ENCODE data around the gene UTS2R. TPM values are rescaled to one million over a fixed set of nuclear protein-coding genes. Genes with fewer than 3 reads are reported as not detected.

Gene UTS2R
- 1.5 TPM in 1 of 2 replicates, not detected in the other for total RNA-seq (2012; rRNA removed)

- Histone ChIP-seq H3K9me3 (replicated peaks; ENCODE audit: low read length) (no peaks in the 10 kb centered on the region), H3K4me3 (ENCODE audit: low read length) (peak within 1 kb of the TSS; percentile 68), H3K4me1 (ENCODE audit: control insufficient read depth, insufficient read depth, low read length) (peaks cover 25% of the 10 kb centered on the region), H3K4me2 (ENCODE audit: low read length) (peak within 1 kb of the TSS; percentile 85), H3K27me3 (ENCODE audit: control insufficient read depth, insufficient read depth, low read length) (peaks cover 49% of the 10 kb centered on the region), H3K36me3 (ENCODE audit: insufficient read depth, low read length) (no peaks in the 10 kb centered on the region), H3K9ac (ENCODE audit: low read depth, low read length) (no peak within 1 kb of the TSS)
Observed at GRCh38 chr17:82371333-82372248, at the start of gene UTS2R. Gene UTS2R, plus strand, starts transcription at chr17:82371765. Its CDS starts 2,560 bp downstream, at chr17:82374325.

GRCh38 chr17:82321947-82322466 lies 49.6 kb upstream of the UTS2R start:
- Histone ChIP-seq H3K9me3 (replicated peaks; ENCODE audit: low read length) (no peaks in the 10 kb centered on the region), H3K4me1 (ENCODE audit: control insufficient read depth, insufficient read depth, low read length) (no peaks in the 10 kb centered on the region), H3K27me3 (ENCODE audit: control insufficient read depth, insufficient read depth, low read length) (no peaks in the 10 kb centered on the region), H3K4me3 (ENCODE audit: low read length) (no peak overlapping the region), H3K9ac (ENCODE audit: low read depth, low read length) (no peak overlapping the region), H3K36me3 (ENCODE audit: insufficient read depth, low read length) (no peaks in the 10 kb centered on the region), H3K4me2 (ENCODE audit: low read length) (no peak overlapping the region)

- no peak overlapping the region for H3K9ac ChIP-seq (ENCODE audit: low read depth, low read length)
- H3K4me1 ChIP-seq (ENCODE audit: control insufficient read depth, insufficient read depth, low read length): no peaks in the 10 kb centered on the region
- H3K36me3 ChIP-seq (ENCODE audit: insufficient read depth, low read length): no peaks in the 10 kb centered on the region
- no peaks in the 10 kb centered on the region for H3K9me3 ChIP-seq (replicated peaks; ENCODE audit: low read length)
- no peak overlapping the region for H3K4me2 ChIP-seq (ENCODE audit: low read length)
- H3K4me3 ChIP-seq (ENCODE audit: low read length): no peak overlapping the region
- H3K27me3 ChIP-seq (ENCODE audit: control insufficient read depth, insufficient read depth, low read length): no peaks in the 10 kb centered on the region
Observed at GRCh38 chr17:82322526-82323453, 48.8 kb upstream of the UTS2R start.

GRCh38 chr17:82323514-82324234 lies 47.9 kb upstream of the UTS2R start:
- Histone ChIP-seq H3K36me3 (ENCODE audit: insufficient read depth, low read length) (no peaks in the 10 kb centered on the region), H3K27me3 (ENCODE audit: control insufficient read depth, insufficient read depth, low read length) (no peaks in the 10 kb centered on the region), H3K4me3 (ENCODE audit: low read length) (no peak overlapping the region), H3K9me3 (replicated peaks; ENCODE audit: low read length) (no peaks in the 10 kb centered on the region), H3K9ac (ENCODE audit: low read depth, low read length) (no peak overlapping the region), H3K4me1 (ENCODE audit: control insufficient read depth, insufficient read depth, low read length) (no peaks in the 10 kb centered on the region), H3K4me2 (ENCODE audit: low read length) (no peak overlapping the region)

- H3K36me3 ChIP-seq (ENCODE audit: insufficient read depth, low read length): no peaks in the 10 kb centered on the region
- no peaks in the 10 kb centered on the region for H3K9me3 ChIP-seq (replicated peaks; ENCODE audit: low read length)
- no peaks in the 10 kb centered on the region for H3K4me1 ChIP-seq (ENCODE audit: control insufficient read depth, insufficient read depth, low read length)
- no peak overlapping the region for H3K4me2 ChIP-seq (ENCODE audit: low read length)
- no peaks in the 10 kb centered on the region for H3K27me3 ChIP-seq (ENCODE audit: control insufficient read depth, insufficient read depth, low read length)
- no peak overlapping the region for H3K9ac ChIP-seq (ENCODE audit: low read depth, low read length)
- no peak overlapping the region for H3K4me3 ChIP-seq (ENCODE audit: low read length)
Observed at GRCh38 chr17:82324566-82325285, 46.8 kb upstream of the UTS2R start.

- H3K9ac ChIP-seq (ENCODE audit: low read depth, low read length): no peak overlapping the region
- no peaks in the 10 kb centered on the region for H3K27me3 ChIP-seq (ENCODE audit: control insufficient read depth, insufficient read depth, low read length)
- no peak overlapping the region for H3K4me3 ChIP-seq (ENCODE audit: low read length)
Observed at GRCh38 chr17:82325286-82326180, 46.0 kb upstream of the UTS2R start.

GRCh38 chr17:82327289-82327688 lies 44.3 kb upstream of the UTS2R start:
- H3K27me3 ChIP-seq (ENCODE audit: control insufficient read depth, insufficient read depth, low read length): peaks cover 2% of the 10 kb centered on the region
- no peak overlapping the region for H3K9ac ChIP-seq (ENCODE audit: low read depth, low read length)
- peaks cover 10% of the 10 kb centered on the region for H3K4me1 ChIP-seq (ENCODE audit: control insufficient read depth, insufficient read depth, low read length)
- H3K4me3 ChIP-seq (ENCODE audit: low read length): no peak overlapping the region
- H3K36me3 ChIP-seq (ENCODE audit: insufficient read depth, low read length): no peaks in the 10 kb centered on the region
- H3K9me3 ChIP-seq (replicated peaks; ENCODE audit: low read length): no peaks in the 10 kb centered on the region
- no peak overlapping the region for H3K4me2 ChIP-seq (ENCODE audit: low read length)

More at GRCh38 chr17:82325286-82326180, 46.0 kb upstream of the UTS2R start:
- Histone ChIP-seq H3K9me3 (replicated peaks; ENCODE audit: low read length) (no peaks in the 10 kb centered on the region), H3K4me1 (ENCODE audit: control insufficient read depth, insufficient read depth, low read length) (peaks cover 7% of the 10 kb centered on the region), H3K36me3 (ENCODE audit: insufficient read depth, low read length) (no peaks in the 10 kb centered on the region), H3K4me2 (ENCODE audit: low read length) (no peak overlapping the region)

GRCh38 chr17:82327757-82328140 lies 43.8 kb upstream of the UTS2R start:
- Histone ChIP-seq H3K4me2 (ENCODE audit: low read length) (no peak overlapping the region), H3K4me3 (ENCODE audit: low read length) (no peak overlapping the region), H3K4me1 (ENCODE audit: control insufficient read depth, insufficient read depth, low read length) (peaks cover 13% of the 10 kb centered on the region), H3K36me3 (ENCODE audit: insufficient read depth, low read length) (no peaks in the 10 kb centered on the region), H3K27me3 (ENCODE audit: control insufficient read depth, insufficient read depth, low read length) (peaks cover 2% of the 10 kb centered on the region), H3K9ac (ENCODE audit: low read depth, low read length) (no peak overlapping the region), H3K9me3 (replicated peaks; ENCODE audit: low read length) (no peaks in the 10 kb centered on the region)

- Histone ChIP-seq H3K36me3 (ENCODE audit: insufficient read depth, low read length) (no peaks in the 10 kb centered on the region), H3K4me1 (ENCODE audit: control insufficient read depth, insufficient read depth, low read length) (peaks cover 17% of the 10 kb centered on the region), H3K4me2 (ENCODE audit: low read length) (no peak overlapping the region), H3K4me3 (ENCODE audit: low read length) (no peak overlapping the region), H3K9me3 (replicated peaks; ENCODE audit: low read length) (no peaks in the 10 kb centered on the region), H3K9ac (ENCODE audit: low read depth, low read length) (no peak overlapping the region), H3K27me3 (ENCODE audit: control insufficient read depth, insufficient read depth, low read length) (peaks cover 2% of the 10 kb centered on the region)
Observed at GRCh38 chr17:82328141-82328993, 43.2 kb upstream of the UTS2R start.
